CD4-positive, alpha-beta T cell treated with Interleukin-1 beta for 1 hour (primary cell): ENCODE data around the gene RASGRP3.
A peak's percentile ranks its signal among the peaks of the same experiment; 100 is the strongest.

Experiments used
- DNase-seq, 2 donors: peaks; one replicate each; pipeline ENCODE4 v3.0.0-alpha.2; 2020 to 2022

Gene RASGRP3

GRCh38 chr2:33494877-33495641 lies 18.6 kb downstream of the RASGRP3 start:
- DNase-seq: no peak

DNA sequence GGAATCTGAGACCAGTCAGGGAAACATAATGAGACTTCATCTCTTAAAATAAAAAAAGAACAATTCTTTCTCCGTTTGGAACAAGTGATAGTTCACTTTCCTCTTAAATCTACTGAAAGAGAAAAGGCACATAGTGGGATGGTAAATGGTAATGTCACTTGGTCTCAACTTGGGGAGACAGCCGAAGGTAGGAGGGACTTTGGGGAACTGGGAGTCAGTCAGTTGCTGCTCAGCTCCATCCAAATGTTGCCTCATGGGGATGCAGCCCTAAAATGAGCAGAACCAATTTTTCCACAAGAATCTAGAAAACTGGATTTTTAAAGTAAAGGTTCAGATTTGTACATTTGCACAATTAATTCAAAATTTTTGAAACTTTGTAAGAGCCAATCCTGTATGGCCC lies 19.2 kb downstream of the RASGRP3 start:
- no peak for DNase-seq

DNA sequence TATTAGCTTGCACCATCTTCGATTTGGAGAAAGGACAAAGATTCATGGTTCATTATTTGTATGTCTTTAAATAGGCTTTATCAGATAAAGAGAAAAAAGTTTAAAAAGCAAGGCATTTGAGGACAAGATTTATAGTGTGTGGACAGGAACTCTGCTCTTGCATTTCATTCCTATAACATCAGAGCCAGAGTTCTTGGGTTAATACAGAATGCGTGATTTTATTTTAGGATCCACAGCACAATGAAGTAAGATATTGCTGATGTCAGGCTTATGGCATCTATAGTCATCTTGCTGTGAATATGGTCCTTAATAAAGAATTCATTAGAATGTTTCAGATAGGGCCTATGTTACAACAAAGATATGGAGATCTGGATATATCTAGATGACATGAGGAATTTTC lies 19.7 kb downstream of the RASGRP3 start:
- no peak for DNase-seq

DNA sequence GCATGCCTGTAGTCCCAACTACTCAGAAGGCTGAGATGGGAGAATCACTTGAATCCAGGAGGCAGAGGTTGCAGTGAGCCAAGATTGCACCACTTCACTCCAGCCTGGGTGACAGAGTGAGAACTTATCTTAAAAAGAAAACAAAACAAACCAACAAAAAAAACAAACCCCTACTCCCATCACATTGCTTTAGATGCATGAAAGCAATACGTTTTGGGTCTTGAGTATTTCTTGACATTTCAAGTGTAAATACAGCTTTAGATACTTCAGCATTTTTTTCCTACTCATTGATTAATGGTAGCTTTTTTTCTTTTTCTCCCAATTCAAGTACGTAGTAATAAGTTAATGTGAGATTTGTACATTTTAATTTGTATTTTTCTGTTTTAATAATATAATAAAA lies 20.3 kb downstream of the RASGRP3 start:
- no peak for DNase-seq

GRCh38 chr2:33497221-33497650 lies 20.8 kb downstream of the RASGRP3 start:
- DNase-seq: peak in 1 of 2 donors; percentile 36

DNA sequence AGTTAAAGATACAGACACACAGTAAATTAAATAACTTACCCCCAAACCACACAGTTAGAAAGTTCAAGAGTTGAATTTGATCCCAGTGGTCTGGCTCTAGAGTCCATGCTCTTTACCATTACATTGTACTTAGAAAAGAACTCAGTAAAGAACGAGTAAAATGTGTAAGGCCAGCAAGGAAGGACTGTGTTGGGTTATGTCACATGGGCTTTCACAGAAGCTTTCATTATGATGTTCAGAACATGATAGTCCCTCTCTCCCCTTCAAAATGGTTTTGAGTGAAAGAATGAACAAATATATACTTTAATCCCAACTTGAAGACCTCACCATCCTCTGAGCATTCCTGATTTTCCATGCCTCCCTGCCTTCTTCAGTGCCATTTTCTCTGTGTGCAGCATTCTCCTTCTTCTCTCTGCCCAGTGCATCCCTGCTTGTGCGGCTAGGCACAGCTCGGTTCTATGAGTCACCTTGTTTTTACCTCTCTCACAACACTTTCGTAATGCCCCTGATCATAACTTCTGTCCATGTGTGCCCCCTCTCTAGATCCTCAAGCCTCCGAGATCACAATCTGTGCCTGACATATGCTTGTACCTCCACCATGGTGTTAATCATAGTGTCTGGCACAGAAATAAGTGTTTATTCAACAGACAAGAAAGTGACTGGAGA lies 22.0 kb downstream of the RASGRP3 start:
- no peak for DNase-seq

GRCh38 chr2:33500177-33500576 lies 23.7 kb downstream of the RASGRP3 start:
- DNase-seq: no peak

DNA sequence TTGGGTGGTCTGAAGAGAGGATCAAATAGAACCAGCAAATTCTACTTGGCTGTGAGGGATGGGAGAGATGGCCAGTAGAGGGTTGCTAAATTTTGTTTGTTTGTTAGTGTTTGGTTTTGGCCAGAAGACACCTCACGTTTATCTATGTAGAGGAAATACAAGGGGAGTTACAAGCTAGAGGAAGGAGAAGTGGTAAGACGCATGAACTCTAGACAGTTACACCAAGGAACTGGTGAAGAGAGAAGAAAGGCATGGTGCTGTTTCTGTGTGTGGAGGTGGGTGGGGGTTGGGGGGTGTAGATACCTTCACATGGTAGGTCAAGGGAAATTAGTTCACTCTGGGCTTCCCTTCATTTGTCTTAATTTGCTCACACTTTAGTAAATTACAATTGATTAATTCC lies 25.6 kb downstream of the RASGRP3 start:
- DNase-seq: no peak

- no peak for DNase-seq
These were observed 26.6 kb downstream of the RASGRP3 start for GRCh38 chr2:33503002-33503401.

DNA sequence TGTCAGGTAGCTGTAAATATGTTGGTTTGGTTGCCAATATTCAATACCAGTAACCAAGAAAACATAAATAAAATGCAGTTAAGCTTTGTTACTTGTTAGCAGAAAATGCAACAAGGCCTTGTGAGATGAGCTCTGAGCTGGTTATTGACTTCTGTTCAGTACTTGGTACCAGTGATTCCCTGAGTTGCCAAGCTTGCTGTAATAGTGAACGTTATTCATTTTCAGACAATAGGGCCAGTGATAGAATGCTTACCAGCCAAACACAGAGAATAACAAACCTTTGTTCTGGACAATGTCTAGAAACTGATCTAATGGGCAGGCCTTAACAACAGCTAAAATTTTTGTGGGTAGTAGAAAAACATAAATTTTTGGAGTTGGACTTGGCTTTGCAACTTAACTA lies 29.5 kb downstream of the RASGRP3 start:
- DNase-seq: no peak

DNA sequence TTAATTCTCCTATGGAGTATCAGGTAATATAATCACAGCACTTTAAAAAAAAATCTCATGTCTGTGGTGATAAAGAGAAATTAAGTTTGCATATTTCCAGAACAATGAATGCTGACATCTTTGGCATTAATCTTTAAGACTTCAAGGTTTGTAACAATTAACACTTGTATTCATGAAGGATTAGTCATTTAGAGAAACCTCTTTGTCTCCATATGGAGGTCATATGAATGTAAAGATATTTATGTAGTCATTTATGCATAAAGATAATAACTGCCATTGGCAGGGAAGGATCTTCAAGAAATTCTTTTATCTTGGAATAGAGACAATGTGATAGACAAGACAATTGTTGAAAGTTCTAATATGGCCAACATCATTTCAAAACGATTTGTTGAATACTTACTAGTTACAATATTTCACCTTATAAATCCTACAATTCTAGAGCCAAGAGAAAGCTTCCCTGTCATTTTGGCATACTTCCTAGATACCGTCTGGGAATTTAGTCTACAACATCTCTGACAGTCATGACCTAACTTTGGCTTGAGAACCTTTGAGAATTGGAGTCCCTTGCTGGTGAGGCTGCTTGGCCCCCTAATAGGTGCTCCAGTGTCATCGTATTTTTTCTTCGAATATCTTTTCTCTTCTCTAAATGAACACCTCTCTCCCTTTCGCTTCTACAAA lies 33.6 kb downstream of the RASGRP3 start:
- no peak for DNase-seq

DNA sequence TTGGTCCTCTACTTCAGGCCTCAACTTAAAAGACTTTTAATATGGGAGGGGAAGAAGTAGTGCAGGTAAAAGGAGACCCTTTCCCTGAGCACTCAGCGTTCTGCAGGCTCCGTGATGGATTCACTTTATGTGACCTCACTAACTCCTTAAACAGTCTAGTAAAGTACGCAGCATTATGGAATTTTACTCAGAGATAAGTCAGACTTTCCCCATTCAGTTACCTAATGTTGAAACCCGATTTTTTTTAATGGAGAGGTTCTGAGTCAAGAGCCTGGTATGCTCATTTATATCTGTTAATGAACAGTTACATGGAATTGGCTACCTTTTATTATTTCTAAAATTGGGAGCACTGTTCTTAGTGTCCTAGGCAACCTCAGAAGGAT lies 34.1 kb downstream of the RASGRP3 start:
- DNase-seq: no peak

DNA sequence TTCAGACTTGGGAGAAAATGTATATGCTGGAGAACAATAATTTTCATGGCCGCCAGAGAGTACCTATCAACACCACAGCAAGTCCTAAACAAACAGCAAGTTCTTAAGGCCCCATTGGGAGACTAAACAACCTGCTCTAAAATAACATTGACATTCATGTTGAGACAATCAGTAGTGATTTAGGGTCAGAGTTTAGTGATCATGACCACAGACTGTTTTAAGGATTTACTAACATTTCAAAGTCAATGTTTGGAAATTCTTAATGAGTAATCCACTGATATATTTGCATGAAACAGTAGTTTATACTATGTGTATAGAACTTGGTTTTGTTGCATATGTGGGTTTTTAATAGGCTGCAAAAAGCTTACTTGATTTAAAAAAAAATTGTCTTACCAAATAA lies 34.7 kb downstream of the RASGRP3 start:
- no peak for DNase-seq

DNA sequence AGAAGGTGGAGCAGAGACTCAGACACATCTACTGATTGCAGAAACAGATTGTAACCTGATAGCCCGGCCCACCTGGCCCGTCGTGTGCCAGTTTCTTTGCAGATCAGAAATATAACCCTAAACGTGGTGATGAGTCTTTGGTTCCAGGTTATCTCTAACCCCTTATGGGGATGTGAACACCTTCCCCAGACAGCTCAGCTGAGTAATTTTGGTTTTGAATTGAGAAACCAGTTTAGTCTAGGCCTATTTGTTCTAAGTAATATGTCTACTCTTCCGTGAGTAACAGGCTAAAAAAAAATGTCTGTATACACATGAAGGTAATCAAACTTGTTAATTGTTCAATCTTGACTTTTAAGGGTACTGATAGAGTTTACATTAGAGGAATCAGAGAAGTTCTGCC lies 35.7 kb downstream of the RASGRP3 start:
- no peak for DNase-seq

DNA sequence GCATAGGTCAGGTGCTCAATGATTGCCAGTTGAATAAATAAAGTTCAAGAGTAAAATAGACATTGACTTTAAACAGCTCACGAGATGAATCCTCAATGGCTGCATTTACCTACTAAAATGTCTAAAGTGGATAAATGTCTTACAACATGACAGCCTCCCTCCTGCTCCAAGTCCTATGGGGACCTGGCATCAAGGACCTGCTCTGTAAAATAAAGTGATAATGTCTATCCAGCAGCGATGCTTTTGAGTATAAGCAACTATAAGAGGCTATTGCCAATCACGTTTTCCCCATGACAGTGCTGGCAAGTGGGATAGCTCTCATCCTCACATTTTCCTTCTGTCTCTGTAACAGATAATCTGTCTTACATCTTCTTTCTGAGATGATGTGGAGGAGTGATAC lies 37.0 kb downstream of the RASGRP3 start:
- DNase-seq: no peak

DNA sequence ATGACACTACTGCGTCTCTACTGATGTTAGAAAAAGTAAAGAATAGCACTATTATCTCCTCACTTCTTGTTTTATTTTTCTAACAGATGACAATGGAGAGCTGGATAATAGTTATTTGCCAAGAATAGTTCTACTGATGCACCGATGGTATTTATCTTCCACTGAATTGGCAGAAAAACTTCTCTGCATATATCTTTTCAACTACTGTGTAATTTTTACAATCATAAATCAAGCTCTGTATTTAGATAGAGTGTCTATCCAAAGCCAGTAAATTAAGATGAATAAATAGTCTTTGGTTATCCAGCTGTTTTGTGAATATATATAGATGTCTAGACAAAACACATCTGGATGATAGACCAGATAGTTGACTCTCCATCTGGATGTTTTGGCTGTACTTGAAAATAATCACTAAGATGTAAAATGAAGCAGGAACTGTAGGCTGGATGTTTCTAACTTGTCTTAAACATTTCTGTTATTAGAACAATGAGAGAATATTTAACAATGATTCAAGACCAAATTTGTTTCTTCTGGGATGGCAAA lies 40.1 kb downstream of the RASGRP3 start:
- no peak for DNase-seq

DNA sequence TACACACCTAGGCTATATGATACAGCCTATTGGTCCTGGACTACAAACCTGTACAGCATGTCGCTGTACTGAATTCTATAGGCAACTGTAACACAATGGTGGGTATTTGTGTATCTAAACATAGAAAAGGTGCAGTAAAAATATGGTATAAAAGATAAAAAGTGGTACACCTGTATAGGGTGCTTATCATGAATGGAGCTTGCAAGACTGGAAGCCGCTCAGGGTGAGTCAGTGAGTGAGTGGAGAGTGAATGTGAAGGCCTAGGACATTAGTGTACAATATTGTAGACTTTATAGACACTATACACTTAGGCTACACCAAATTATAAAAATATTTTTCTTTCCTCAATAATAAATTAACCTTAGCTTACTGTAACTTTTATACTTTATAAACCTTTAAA lies 41.8 kb downstream of the RASGRP3 start:
- no peak for DNase-seq

GRCh38 chr2:33518929-33519328 lies 42.5 kb downstream of the RASGRP3 start:
- no peak for DNase-seq

- DNase-seq: no peak
These were observed 45.4 kb downstream of the RASGRP3 start for GRCh38 chr2:33521791-33522281.

DNA sequence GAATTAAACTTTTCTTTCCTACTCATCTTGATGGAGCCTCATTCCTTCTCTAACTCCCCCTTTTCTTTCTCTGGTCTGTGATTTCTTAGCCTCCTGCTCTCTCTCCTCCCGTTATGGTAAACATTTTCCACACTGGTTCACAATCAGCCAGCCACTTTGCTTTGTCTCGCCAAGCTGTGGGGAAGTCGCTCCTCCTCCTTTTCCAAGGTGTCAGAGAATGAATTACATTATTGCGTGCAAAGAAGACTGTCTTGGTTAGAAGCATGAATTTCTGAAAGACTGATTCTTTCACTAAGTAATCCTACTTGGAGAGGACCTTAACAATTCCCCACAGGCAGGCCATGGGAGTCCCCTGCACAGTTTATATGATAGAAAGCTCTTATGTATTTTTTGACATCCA lies 46.1 kb downstream of the RASGRP3 start:
- no peak for DNase-seq

- DNase-seq: no peak
These were observed 49.2 kb downstream of the RASGRP3 start for GRCh38 chr2:33525666-33526065.

- no peak for DNase-seq
These were observed 49.7 kb downstream of the RASGRP3 start for GRCh38 chr2:33526132-33526531.

DNA sequence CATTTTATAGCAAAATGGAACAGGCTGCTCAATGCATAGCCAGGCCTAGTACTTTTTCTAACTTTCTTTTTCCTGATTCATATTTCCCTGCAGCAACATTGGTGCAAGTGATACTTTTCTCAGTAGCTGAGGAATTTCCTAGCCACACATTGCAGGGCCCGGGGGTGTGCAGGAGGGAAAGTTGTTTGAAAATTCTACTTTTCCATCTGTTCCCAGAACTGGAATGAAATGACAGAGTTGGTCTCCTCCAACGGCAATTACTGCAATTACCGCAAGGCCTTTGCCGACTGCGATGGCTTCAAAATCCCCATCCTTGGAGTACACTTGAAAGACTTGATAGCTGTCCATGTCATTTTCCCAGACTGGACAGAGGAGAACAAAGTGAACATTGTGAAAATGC lies 50.5 kb downstream of the RASGRP3 start:
- DNase-seq: no peak
